Esophagus squamous epithelium (tissue), 4 donors: ENCODE measurements around the gene MAP2K6.

Experiments used
- CTCF ChIP-seq, 6 experiments: fragments of 450-650 bp in 4 of 6; fragments of 200-600 bp in 2 of 6; sonication (generic) in 2 of 6; IDR thresholded peaks; one replicate each; pipeline ENCODE4 v1.5.1; 2016 to 2019; ENCODE audit warnings: antibody characterized with exemption in 6 of 6, mild to moderate bottlenecking in 4 of 6, moderate library complexity in 4 of 6
- POLR2A ChIP-seq, 4 donors: fragments of 450-650 bp; IDR thresholded peaks; one replicate each; pipeline ENCODE4 v1.6.1; 2017; ENCODE audit warnings: antibody characterized with exemption in 4 of 4, mild to moderate bottlenecking in 4 of 4, moderate library complexity in 3 of 4

- TF ChIP-seq CTCF (IDR thresholded peaks at IDR 0.05): no peak
- TF ChIP-seq POLR2A (IDR thresholded peaks at IDR 0.05): no peak
Observed at GRCh38 chr17:69448431-69449102, 34.1 kb downstream of the MAP2K6 start.
